HG03135 (cell line): ENCODE measurements around the gene CPN1.

Experiments
- ATAC-seq: cut with Tn5 transposase; IDR thresholded peaks from one replicate; pipeline ENCODE4 v1.9.1; 2021; ENCODE audit warnings: mild to moderate bottlenecking, moderate library complexity; ENCODE audit not compliant: unreplicated experiment

CPN1 gene

GRCh38 chr10:99999319-100000108, 82.2 kb downstream of the CPN1 start:
- no peak for ATAC-seq

- no peak for ATAC-seq
These were observed 82.8 kb downstream of the CPN1 start for GRCh38 chr10:99998889-99999288.

- ATAC-seq = no peak
These were observed 84.7 kb downstream of the CPN1 start for GRCh38 chr10:99996671-99997648.

- ATAC-seq = no peak
These were observed 86.0 kb downstream of the CPN1 start for GRCh38 chr10:99995713-99996112.

- no peak for ATAC-seq
These were observed 86.4 kb downstream of the CPN1 start for GRCh38 chr10:99995269-99995668.

- ATAC-seq = no peak
These were observed 86.9 kb downstream of the CPN1 start for GRCh38 chr10:99994801-99995200.

GRCh38 chr10:99993701-99994689, 87.7 kb downstream of the CPN1 start:
- ATAC-seq = peak; percentile 94
